LoVo (cell line): Measurements from ENCODE around the gene GABBR2.

Experiments used
- DNase-seq: peaks from one replicate; pipeline ENCODE4 v3.0.0-alpha.2; 2016; ENCODE audit warnings: low spot score

The GABBR2 gene

DNA sequence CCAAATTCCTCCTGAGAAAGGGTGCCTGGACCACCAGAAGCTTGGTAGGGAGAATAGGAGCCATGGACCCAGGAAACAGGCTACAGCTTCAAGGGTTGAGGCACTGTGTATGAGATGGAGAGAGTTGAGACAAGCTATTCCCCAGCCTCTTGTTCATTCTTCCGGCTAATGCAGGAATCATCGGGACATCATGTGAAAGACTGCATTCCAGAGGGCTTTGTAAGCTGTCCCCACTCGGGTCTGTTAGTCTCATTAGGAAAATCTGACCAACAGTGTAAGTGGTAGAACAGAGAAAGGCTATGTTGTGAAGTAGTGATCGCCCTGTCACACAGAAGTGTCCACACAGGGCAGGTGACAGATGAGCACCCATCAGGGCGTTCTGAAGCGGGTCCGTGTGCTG, 81.4 kb downstream of the GABBR2 start:
- no peak for DNase-seq

- DNase-seq, result no peak
Measured at GRCh38 chr9:98625728-98626127, 83.0 kb downstream of the GABBR2 start.

- no peak for DNase-seq
Measured at GRCh38 chr9:98619788-98620187, 88.9 kb downstream of the GABBR2 start.

DNA sequence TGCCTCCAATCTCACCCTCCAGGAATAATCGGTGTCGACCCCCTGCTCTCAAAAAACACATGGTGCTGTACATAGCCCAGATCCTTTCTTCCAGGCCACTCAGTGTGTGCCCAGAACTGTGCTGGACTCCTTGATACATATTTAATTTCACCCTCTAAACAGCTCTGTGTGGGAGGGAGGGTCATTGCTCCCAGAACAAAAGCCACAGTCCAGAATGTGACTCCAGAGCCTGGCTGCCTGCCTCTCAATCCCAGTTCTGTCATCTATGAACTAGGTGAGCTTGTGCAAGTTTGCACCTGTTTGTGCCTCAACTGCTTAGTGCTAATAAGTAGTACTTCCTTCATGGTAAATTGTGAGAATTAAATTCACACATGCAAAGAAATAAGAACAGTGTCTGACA, 93.1 kb downstream of the GABBR2 start:
- DNase-seq, result no peak

DNA sequence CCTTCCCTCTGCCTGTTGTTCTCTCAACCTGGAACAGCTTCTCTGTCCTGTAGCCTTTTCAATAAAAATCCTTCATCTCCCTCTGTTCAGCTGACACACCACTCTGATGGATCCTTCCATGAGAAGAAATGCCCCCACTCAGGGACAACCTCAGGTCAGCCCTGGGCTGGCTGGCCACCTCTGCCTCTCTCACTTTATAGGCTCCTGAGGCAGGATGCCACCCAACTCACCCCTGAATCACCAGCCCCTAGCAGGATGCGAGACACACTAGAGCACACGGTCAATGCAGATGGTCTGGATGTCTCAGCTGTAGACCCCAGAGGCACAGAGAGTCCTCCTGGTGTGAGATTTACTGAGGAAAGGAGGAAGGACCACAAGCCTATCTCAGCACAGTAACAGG, 93.8 kb downstream of the GABBR2 start:
- DNase-seq, result no peak

DNA sequence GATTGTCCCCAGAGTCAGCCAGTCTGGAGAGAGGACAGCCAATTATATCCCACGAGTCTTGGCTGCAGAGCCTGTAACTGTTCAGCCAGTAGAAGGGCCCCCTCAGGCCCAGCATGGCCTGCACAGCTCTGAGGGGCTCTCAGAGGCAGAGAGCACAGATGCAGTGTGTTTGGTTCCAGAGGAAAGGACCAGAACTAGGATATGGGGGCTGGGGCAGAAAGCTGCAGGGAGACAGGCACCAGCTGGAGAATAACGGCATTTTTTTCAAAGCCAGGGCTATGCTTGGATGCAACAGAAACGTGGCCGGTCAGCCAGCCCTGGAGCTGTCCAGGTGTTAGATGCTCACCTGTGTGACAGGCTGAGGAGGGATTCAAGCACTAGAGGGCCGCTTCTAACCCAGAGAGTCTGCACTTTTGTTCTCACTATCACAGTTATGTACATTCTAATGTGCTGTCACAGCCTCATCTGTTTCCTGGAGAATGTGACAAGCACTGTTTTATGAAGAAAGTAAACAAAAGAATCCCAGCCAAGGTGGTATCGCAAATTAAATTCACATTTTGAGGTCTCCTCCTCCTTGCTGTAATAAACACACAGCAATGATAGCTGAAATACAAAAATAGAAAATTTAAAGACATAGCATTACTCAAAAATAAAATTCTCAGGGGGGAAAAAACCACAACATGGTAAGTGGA, 96.5 kb downstream of the GABBR2 start:
- no peak for DNase-seq

- no peak for DNase-seq
Measured at GRCh38 chr9:98611319-98611718, 97.4 kb downstream of the GABBR2 start.

GRCh38 chr9:98610711-98611110, 98.0 kb downstream of the GABBR2 start:
- no peak for DNase-seq

DNA sequence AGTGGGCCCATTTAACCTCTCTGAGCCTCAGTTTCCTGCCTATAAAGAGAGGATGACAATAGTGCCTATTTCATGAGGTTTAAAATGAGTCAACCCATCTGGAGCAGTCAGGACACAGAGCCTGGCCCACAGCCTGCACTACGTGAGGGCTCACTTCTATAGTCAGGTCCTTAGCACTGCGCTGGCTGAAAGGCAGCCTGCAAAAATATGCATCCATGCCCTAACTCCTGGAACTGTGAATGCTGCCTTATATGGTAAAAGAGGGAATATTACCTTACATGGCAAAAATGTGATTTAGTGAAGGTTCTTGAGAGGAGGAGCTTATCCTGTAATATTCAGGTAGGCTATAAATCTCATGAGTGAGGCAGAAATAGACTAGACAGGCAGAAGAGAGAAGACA, 98.5 kb downstream of the GABBR2 start:
- no peak for DNase-seq

DNA sequence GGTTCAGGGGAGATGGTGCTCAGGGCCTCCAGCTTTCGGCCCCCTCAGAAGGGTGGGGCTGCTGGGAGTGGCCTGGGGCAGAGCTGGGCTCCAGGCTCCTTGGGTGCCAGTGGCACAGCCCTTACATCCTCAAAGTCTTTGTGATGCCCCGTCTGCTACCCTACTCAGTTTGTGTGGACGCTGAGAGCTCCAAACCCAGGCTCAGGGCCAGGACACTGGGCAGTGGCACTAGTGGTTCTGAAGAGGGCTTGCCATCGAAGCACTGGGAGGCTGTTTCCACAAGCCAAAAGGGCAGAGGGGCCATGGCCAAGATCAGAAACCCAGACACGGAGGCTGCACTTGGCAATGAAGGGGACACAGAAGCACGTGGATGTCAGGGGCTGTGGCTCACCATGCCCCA, 99.1 kb downstream of the GABBR2 start:
- no peak for DNase-seq

DNA sequence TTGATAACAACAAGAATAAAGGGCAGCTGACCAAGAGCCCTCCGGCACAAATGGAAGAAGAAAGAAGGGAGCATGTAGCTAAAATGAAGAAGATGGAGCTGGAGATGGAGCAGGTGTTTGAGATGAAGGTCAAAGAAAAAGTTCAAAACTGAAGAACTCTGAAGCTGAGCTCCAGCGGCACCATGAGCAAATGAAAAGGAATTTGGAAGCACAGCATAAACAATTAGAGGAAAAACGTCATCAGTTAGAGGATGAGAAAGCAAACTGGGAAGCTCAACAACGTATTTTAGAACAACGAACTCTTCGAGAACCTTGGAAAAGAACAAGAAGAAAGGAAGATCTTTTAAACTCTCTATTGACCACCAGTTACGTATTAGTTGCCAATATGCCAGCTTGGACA, 100.9 kb downstream of the GABBR2 start:
- no peak for DNase-seq

DNA sequence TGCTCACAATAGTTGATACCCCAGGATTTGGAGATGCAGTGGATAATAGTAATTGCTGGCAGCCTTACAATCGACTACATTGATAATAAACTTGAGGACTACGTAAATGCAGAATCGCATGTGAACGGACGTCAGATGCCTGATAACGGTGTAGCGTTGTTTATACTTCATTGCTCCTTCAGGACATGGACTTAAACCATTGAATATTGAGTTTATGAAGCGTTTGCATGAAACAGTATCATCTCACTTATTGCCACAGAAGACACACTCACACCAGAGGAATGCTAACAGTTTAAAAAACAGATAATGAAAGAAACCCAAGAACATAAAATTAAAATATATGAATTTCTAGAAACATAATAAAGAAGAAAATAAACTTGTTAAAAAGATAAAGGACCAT, 101.6 kb downstream of the GABBR2 start:
- DNase-seq, result no peak

DNA sequence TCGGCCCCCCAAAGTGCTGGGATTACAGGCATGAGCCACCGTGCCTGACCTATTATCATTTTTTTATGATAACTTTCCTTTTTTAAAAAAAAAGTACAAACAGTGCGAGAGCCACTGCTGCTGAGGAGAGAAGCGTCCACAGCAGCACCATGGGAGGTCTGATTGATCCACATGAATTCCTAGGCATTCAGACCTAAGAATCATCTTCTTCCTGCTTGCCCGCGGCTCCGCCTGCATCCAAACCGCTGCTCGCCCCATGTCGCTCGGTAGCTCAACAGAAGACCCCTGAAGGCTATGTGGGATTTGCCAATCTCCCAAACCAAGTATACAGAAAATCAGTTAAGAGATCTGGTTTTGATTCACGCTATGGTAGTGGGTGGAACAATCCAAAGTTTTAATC, 102.0 kb downstream of the GABBR2 start:
- DNase-seq, result no peak

DNA sequence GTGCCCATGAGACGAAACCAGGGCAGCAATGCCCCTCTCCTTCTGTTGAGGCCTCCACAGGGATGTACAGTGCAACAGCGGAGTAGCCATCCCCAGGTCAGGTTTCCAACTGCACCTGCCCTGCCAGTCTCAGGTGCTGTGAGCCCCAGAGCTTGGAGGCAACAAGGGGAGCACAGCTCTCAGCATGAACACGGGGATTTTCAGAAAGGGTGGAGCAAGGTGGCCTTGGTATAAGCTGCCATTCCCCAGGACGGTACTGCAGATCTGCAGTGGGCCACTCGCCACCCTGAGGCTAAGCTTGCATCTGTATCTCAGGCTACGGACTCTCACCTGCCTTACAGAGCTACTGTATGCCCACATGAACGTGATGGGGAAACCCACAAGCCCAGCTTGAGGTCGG, 103.6 kb downstream of the GABBR2 start:
- no peak for DNase-seq

GRCh38 chr9:98603821-98604383, 104.8 kb downstream of the GABBR2 start:
- no peak for DNase-seq

GRCh38 chr9:98602839-98603500, 105.8 kb downstream of the GABBR2 start:
- DNase-seq, result no peak

DNA sequence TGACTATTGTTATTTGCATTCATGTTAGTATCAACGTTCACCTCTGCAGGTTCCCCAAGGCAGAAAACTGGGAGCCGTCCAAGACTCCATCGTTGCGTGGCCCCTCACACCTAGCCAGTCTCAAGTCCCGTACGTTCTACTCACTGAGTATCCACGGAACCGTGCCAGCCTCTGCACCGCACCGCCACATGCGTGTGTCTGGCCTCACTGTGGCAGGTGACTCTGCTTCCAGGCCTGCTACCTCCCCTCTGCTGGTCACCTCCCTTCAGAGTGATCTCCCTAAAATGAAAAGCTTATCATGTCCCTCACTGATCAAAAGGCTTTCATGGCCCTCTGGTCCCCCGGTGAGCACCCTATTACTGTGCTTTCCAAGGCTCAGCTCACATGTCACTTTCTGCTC, 108.1 kb downstream of the GABBR2 start:
- DNase-seq, result no peak

DNA sequence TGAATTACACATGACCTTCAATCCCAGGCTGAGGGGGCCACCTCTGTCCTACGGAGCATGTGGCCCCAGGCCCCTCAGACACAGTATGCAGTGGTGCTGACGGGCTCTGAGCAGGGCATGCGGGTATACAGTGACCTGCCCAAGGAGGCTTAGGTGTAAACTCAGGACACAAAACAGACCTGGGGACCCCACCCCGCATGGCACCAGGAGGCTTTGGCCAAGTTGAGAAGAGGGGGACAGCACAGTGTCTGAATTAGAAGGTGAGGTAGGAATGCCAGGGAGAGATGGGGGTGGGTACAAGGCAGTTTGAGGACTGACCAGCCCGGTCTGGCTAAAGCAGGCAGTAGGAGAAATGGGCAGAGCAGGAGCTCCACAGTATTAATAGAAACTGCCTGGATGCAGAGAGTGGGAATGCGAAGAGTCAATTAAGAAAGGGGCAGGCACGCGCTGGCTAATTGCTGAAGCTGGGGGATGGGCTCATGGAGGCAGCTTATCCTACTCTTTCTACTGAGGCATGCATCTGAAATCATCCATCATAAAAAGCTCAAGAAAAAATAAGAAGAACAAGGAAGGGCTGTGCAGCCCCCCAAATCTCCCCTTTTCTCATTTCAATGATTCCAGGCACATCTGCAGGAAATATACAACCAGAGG, 109.0 kb downstream of the GABBR2 start:
- DNase-seq, result no peak

DNA sequence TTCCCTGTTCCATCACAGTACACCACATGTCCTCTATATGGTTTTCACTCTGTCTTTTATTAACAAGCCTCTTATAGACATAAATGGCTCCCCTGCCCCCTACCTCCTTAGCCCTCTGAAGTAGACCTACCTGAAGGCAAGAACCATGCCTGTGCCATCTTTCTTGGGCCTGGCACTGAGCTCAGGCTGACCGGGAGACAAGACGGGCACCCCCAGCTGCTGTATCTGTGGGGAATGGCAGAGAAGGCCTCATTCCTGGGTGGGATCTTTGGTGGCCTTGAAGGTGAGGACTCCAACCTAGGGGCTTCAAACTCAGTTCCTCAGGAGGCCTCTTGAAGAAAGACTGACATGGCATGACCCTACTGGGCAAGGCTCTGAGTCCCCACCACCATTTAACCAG, 109.9 kb downstream of the GABBR2 start:
- DNase-seq, result no peak

DNA sequence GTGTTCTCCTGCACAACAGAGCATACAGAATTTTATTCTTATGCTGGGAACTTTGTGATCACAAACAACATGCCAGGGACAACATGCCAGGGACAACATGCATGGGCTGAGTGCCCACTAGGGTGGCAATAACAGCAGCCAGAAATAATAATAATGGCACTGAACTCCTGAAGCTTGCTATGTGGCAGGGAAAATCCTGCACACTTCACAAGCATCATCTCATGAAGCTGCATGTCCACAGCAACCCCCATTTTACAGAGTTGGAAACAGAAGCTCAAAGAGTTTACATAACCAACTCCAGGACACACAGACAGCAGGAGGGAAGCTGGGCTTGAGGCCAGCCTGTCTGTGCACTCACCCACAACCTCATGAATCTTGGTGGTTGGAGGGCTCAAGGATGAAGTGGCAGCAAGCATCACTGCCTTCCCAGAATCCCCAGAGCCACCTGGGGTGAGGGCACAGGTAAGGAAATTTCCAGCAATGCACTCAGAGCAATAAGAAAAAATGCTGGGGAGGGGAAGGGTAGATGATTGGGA, 111.4 kb downstream of the GABBR2 start:
- no peak for DNase-seq

DNA sequence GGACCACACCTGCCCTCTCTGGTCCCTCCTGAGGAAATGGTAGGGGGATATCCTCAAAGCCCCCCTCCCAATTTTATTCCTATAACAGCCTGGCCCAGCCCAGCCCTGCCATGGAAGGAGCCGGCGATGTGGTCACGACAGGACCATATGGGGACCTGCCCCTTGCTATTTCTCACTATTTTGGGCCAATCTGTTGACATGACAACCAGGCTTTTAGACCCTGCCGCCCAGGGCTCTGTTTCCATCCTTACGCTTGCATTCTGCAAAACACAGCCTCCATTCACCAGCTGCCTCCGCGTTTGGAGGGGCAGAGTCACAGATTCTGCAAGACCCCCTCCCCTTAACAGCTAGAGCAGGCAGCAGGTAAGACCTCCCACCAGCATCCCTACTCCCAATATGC, 112.2 kb downstream of the GABBR2 start:
- DNase-seq, result no peak

DNA sequence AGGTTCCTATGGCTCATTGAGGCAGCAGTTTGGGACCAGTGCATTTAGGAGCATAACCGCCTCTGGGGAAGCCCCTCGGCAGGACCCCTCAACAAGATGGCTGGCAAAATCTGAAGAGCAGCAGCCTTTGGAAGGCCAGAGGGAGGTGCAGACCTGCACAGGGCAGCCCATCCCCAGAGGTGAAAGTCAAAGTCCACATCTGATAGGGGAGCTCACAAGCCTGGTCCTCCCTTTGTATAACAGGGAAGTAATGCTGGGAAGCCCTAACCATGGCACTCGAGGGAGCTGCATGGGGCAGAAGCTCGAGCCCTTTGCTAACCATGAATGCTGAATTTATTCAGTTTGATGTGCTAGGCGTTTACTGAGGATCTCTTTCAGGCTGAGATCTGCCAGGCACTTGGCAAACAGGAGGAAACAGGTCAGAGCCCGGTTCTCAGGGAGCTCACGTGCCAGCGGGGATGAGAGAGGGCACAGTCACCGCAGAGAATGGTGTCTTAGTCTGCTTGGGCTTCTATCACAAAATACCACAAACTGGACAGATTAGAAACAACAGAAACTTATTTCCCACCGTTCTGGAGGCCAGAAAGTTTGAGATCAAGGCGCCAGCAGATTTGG, 114.1 kb downstream of the GABBR2 start:
- no peak for DNase-seq
